ENCODE data around the gene CUL7. TPM values are rescaled to one million over a fixed set of nuclear protein-coding genes. Genes with fewer than 3 reads are reported as not detected.

Gene CUL7
- total and polyA plus RNA-seq, 2 donors (not counting 1 experiment from before 2014, with no cell fraction given): 17.4 to 21.4 TPM

GRCh38 chr6:43020847-43021246, 32.8 kb downstream of the CUL7 start:
- intact Hi-C loops (cut with micrococcal nuclease): loop anchor here (1.0 kb wide), 1 partner anchor 8 kb away; the partner anchor contains the start of gene MEA1
- no CpG with 5 or more reads among the region's 5 CpGs for whole genome bisulfite sequencing (ENCODE audit: insufficient coverage)
- TF ChIP-seq EZH2 (IDR thresholded peaks at IDR 0.05; ENCODE audit: borderline replicate concordance, insufficient read depth, low read depth, low read length, poor library complexity, severe bottlenecking) (no peak), CTCF (IDR thresholded peaks at IDR 0.05) (no peak)
- Mint-ChIP-seq H3K9me3 (ENCODE audit: insufficient read depth) (no peaks in the 10 kb centered on the region), H3K4me1 (peaks cover 31% of the 10 kb centered on the region), H3K27me3 (no peaks in the 10 kb centered on the region), H3K27ac (no peak overlapping the region), H3K4me3 (peak overlapping the region; percentile 60)
- H3K4me2 ChIP-seq (replicated peaks; ENCODE audit: low read depth, low read length, poor library complexity, severe bottlenecking): peak overlapping the region; percentile 93
- H3K27me3 ChIP-seq (replicated peaks in 1 of 4; ENCODE audit: control extremely low read depth in 1 of 4, control insufficient read depth in 3 of 4, insufficient read depth in 4 of 4, low read length in 3 of 4): no peaks in the 10 kb centered on the region
- peaks cover 36% of the 10 kb centered on the region for H4K20me1 ChIP-seq (ENCODE audit: control insufficient read depth, insufficient read depth, low read length, poor library complexity, severe bottlenecking)
- H3K36me3 ChIP-seq (replicated peaks in 1 of 2; ENCODE audit: control extremely low read depth in 1 of 2, control insufficient read depth in 1 of 2, extremely low read depth in 1 of 2, insufficient read depth in 2 of 2, low read length in 1 of 2): peaks cover 3 to 44% of the 10 kb centered on the region in 2 experiments
- CTCF ChIA-PET: interaction anchor here (0.8 to 1.2 kb wide), 3 partner anchors 11 to 121 kb away, joined by 3 to 6 read pairs (median 4); no protein-coding TSS in a partner anchor
- peak overlapping the region; percentile 95 for H2AFZ ChIP-seq (ENCODE audit: insufficient read depth, low read depth, low read length, poor library complexity, severe bottlenecking)
- DNase-seq (no peak), ATAC-seq (ENCODE audit: low read depth) (no peak)
- H3K4me1 ChIP-seq (ENCODE audit: control insufficient read depth in 2 of 2, insufficient read depth in 2 of 2, low read length in 2 of 2): peaks cover 3 to 25% of the 10 kb centered on the region in 2 donors
- H3K9ac ChIP-seq (ENCODE audit: low read length): peak overlapping the region; percentile 80
- peak overlapping the region; percentile 25 to 72 for H3K27ac ChIP-seq (ENCODE audit: low read length in 2 of 2)
- peaks cover 42% of the 10 kb centered on the region for H3K79me2 ChIP-seq (ENCODE audit: control insufficient read depth, insufficient read depth, low read length)
- POLR2A ChIA-PET: interaction anchor here (0.9 to 2.0 kb wide), 6 partner anchors 13 to 274 kb away, joined by 3 to 12 read pairs (median 4); partner anchors contain the start of genes CNPY3, CUL7, CUL9 and PEX6
- no peaks in the 10 kb centered on the region for H3K9me3 ChIP-seq (ENCODE audit: control extremely low read depth in 1 of 3, control insufficient read depth in 2 of 3, insufficient read depth in 1 of 3, low read length in 2 of 3)
- H3K4me3 ChIP-seq (ENCODE audit: control extremely low read depth in 1 of 5, extremely low read depth in 1 of 5, insufficient read depth in 1 of 5, low read depth in 2 of 5, low read length in 4 of 5): peak overlapping the region; percentile 8 to 94 (median 85)

DNA sequence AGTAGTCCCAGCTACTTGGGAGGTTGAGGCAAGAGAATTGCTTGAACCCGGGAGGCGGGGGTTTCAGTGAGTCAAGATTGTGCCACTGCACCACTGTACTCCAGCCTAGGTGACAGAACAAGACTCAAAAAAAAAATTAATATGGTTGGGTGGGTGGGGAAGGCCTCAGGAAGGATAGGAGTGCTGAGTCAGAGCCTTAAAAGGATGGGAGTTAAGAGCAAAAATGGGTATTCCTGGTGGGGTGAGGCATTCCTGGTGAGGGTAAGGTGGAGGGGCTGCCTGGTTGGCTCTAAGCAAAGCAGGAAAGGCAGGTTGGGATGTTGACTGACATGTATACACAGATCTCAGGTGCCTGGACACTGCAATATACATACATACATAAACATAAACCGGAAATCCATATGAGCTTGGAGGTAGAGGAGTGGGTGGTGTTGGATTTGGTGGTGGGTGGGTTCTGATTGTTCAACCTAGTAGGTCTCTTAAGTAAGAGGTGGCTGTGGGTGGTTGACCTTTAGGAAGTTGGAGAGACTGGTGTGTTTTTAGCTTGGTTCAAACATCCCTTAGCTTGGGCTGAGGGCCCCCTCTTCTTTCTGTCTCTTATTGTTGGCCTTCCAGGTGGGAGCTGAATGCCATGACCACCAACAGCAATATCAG, 33.5 kb downstream of the CUL7 start:
- Histone ChIP-seq H3K79me2 (ENCODE audit: control insufficient read depth, insufficient read depth, low read length) (peaks cover 49% of the 10 kb centered on the region), H3K27ac (ENCODE audit: low read length in 2 of 2) (no peak overlapping the region), H3K4me1 (ENCODE audit: control insufficient read depth in 2 of 2, insufficient read depth in 2 of 2, low read length in 2 of 2) (peaks cover 5 to 29% of the 10 kb centered on the region in 2 donors), H3K36me3 (replicated peaks in 1 of 2; ENCODE audit: control extremely low read depth in 1 of 2, control insufficient read depth in 1 of 2, extremely low read depth in 1 of 2, insufficient read depth in 2 of 2, low read length in 1 of 2) (peaks cover 3 to 40% of the 10 kb centered on the region in 2 experiments), H2AFZ (ENCODE audit: insufficient read depth, low read depth, low read length, poor library complexity, severe bottlenecking) (no peak overlapping the region), H3K4me2 (replicated peaks; ENCODE audit: low read depth, low read length, poor library complexity, severe bottlenecking) (no peak overlapping the region), H3K27me3 (replicated peaks in 1 of 4; ENCODE audit: control extremely low read depth in 1 of 4, control insufficient read depth in 3 of 4, insufficient read depth in 4 of 4, low read length in 3 of 4) (no peaks in the 10 kb centered on the region), H4K20me1 (ENCODE audit: control insufficient read depth, insufficient read depth, low read length, poor library complexity, severe bottlenecking) (peaks cover 39% of the 10 kb centered on the region), H3K4me3 (ENCODE audit: control extremely low read depth in 1 of 5, extremely low read depth in 1 of 5, insufficient read depth in 1 of 5, low read depth in 2 of 5, low read length in 4 of 5) (no peak overlapping the region), H3K9me3 (ENCODE audit: control extremely low read depth in 1 of 3, control insufficient read depth in 2 of 3, insufficient read depth in 1 of 3, low read length in 2 of 3) (no peaks in the 10 kb centered on the region), H3K9ac (ENCODE audit: low read length) (no peak overlapping the region)
- DNase-seq (no peak), ATAC-seq (ENCODE audit: low read depth) (no peak)
- H3K4me3 Mint-ChIP-seq: peak overlapping the region; percentile 60
- H3K27me3 Mint-ChIP-seq: no peaks in the 10 kb centered on the region
- no peaks in the 10 kb centered on the region for H3K9me3 Mint-ChIP-seq (ENCODE audit: insufficient read depth)
- TF ChIP-seq CTCF (IDR thresholded peaks at IDR 0.05) (no peak), EZH2 (IDR thresholded peaks at IDR 0.05; ENCODE audit: borderline replicate concordance, insufficient read depth, low read depth, low read length, poor library complexity, severe bottlenecking) (no peak)
- peak overlapping the region; percentile 32 for H3K27ac Mint-ChIP-seq
- WGBS (ENCODE audit: insufficient coverage): 100% methylated on average over 1 of the region's 3 CpGs
- peaks cover 35% of the 10 kb centered on the region for H3K4me1 Mint-ChIP-seq
- ChIA-PET POLR2A (interaction anchor here (1.3 to 1.6 kb wide), 2 partner anchors 34 to 162 kb away, joined by 4 to 12 read pairs; partner anchors contain the start of genes CUL7 and CUL9), CTCF (interaction anchor here (1.2 kb wide), 1 partner anchor 120 kb away, joined by 6 read pairs; no protein-coding TSS in a partner anchor)
- intact Hi-C loops (cut with micrococcal nuclease): no loop called here

All from B cell (primary cell).